Measurements from ENCODE around the gene AFAP1L2. TPM values are rescaled to one million over a fixed set of nuclear protein-coding genes. Genes with fewer than 3 reads are reported as not detected.

Gene AFAP1L2
- total RNA-seq, 1 donor from 2014 or later: 5.3 TPM

DNA sequence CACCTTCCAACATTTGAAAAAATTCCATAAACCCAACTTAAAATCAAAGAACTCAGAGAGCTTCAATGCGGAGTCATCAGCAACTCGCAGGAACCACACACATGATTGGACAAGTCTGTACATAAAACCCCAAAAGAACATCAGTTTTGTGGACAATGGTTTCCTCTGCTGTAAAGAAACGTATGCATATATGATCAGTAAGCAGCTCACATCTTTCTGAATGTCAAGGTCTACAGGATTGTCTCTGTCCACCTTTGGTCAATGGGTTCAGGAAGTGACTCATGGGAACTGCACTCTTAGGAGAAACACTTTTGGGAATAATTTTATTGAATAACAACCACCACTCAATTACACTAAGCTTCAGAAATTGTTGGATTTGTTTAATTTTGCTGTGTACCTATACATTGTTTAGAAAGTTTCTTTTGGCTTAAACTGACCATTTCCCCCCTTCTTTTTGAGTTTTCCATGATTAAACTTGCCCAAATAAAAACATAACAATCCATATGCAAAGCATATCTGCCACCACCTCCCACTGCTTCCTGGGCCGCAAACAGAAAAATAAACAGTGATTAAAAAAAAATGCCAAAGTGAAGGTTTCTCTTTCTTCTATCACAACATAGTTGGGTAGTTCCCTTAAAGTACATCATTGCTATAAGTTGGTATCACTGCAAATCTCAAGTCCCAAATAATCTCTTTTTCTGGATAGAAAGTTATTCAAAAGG lies 27.3 kb upstream of the AFAP1L2 start:
- no peak overlapping the region for H3K27ac ChIP-seq
- intact Hi-C loops (cut with DNase I): no loop called here
- no peaks in the 10 kb centered on the region for H3K4me1 ChIP-seq
- peaks cover 24% of the 10 kb centered on the region for H3K36me3 ChIP-seq
- no peaks in the 10 kb centered on the region for H3K9me3 ChIP-seq
- no peak overlapping the region for H3K4me3 ChIP-seq
- ATAC-seq: no peak
- no peaks in the 10 kb centered on the region for H3K27me3 ChIP-seq (ENCODE audit: low read depth)
- DNase-seq: no peak
- TF ChIP-seq, protein P1, sequence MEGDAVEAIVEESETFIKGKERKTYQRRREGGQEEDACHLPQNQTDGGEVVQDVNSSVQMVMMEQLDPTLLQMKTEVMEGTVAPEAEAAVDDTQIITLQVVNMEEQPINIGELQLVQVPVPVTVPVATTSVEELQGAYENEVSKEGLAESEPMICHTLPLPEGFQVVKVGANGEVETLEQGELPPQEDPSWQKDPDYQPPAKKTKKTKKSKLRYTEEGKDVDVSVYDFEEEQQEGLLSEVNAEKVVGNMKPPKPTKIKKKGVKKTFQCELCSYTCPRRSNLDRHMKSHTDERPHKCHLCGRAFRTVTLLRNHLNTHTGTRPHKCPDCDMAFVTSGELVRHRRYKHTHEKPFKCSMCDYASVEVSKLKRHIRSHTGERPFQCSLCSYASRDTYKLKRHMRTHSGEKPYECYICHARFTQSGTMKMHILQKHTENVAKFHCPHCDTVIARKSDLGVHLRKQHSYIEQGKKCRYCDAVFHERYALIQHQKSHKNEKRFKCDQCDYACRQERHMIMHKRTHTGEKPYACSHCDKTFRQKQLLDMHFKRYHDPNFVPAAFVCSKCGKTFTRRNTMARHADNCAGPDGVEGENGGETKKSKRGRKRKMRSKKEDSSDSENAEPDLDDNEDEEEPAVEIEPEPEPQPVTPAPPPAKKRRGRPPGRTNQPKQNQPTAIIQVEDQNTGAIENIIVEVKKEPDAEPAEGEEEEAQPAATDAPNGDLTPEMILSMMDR (IDR thresholded peaks at IDR 0.05): no peak

DNA sequence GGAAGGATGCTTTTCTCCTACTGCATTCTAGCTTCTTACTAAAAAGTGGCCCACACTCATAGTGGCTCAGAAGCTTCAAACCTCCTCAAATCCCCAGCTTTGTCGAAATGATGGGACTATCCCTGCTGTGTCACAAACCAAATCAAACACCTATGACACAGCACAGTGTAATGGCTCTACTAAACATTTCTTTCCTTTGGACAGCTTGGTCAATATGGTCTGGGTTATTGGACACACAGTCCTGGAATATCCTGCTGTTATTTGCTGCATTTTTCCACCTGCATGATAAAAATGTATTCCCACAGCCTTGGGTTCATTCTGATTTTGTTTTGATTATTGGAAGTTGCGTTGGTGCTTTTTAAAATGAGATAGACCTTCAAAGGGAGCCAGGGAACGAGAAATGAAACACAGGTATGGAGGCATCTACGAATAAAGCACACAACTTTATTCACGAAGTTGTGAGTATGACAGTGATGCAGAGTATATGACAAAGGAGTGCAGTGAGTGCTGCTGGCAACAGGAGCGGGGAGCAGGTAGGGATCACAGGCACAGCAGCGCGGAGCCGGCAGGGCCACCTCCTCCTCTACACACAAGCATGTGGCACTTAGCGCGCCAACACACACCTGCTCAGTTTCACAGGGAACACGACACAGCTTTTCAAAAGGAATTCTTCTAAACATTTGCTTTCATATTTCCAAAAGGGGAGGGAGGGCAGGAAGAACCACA lies 26.5 kb upstream of the AFAP1L2 start:
- no peak for ATAC-seq
- intact Hi-C loops (cut with DNase I): no loop called here

DNA sequence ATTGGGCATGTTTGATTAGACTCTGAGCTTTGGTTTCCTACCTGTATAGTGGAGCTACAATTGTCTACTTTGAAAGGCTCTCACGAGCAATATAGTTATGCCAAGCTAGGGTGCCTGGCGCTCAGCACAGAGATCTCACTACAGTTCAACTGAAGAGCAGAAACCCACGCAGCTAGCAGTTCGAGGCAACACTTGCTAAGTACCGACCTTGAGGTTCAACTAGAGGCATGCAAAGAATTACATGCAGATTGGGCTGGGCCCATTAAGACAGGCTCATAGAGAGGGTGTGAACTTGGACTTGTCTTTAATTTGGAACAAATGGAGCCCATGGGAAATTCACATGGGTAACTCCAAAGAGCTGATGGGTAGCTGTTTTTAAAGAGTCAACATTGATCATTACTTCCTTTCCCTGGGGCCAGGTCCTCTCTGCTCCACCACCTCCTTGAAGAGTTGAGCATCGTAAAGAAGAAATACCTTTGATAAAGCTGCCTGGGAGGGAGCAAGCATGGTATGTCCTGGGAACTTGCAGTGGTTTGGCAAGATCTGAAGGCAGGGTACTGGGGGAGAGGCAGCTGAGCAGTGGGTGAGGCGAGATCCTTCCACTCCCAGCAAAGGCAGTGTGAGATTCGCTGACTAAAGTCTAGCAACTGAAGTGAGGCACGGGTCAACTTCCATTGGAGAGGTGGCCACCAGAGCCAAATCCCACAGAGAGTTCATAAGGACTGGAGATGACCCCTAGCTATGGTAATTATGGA lies 25.5 kb upstream of the AFAP1L2 start:
- TF ChIP-seq, protein P1 (IDR thresholded peaks at IDR 0.05): no peak
- H3K4me3 ChIP-seq: no peak overlapping the region
- ATAC-seq: no peak
- no peaks in the 10 kb centered on the region for H3K27me3 ChIP-seq (ENCODE audit: low read depth)
- DNase-seq: no peak
- no peaks in the 10 kb centered on the region for H3K9me3 ChIP-seq
- peaks cover 6% of the 10 kb centered on the region for H3K36me3 ChIP-seq
- intact Hi-C loops (cut with DNase I): no loop called here
- no peaks in the 10 kb centered on the region for H3K4me1 ChIP-seq
- no peak overlapping the region for H3K27ac ChIP-seq

More for the DNA sequence above, 26.5 kb upstream of the AFAP1L2 start:
- H3K9me3 ChIP-seq: no peaks in the 10 kb centered on the region
- DNase-seq: no peak
- H3K4me1 ChIP-seq: no peaks in the 10 kb centered on the region
- no peaks in the 10 kb centered on the region for H3K27me3 ChIP-seq (ENCODE audit: low read depth)
- no peak overlapping the region for H3K4me3 ChIP-seq
- peaks cover 17% of the 10 kb centered on the region for H3K36me3 ChIP-seq
- TF ChIP-seq, protein P1 (IDR thresholded peaks at IDR 0.05): no peak
- no peak overlapping the region for H3K27ac ChIP-seq

DNA sequence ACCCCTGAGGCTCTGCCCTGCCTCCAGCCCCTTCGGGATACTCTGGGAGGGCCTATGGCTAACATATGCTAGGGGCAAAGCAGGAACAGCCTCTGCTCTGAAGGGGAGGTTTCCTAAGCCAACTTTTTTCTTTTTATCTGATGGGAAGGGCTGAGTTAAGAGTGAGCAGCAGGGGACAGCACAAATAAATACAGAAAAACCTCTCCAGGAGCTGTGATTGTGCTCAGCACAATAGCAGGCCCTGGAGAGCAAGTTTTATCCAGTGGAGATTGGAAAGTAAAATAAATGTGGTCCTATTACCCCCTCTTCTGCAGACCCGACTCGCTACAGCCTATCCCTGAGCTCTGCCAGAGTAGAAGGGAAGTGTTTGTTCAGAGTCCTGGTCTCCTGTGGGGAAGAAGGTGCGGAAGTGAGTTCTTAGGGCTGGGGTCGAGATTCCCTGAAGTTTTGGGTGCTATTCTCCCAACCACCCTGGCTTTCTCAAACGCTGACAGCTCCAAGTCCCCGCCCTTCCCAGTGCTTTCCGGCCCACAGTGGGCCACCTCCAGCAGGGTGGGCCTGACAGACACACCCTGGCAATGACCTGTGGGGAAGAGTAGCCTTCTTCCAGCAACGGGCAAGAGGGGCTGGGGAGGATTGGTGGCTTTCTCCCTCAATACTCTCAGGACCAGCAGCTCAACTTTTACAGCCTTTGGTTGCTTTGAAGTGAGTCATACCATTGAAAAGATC lies 23.0 kb upstream of the AFAP1L2 start:
- Histone ChIP-seq H3K27ac (peak overlapping the region; percentile 33), H3K9me3 (no peaks in the 10 kb centered on the region), H3K4me1 (no peaks in the 10 kb centered on the region), H3K36me3 (no peaks in the 10 kb centered on the region), H3K27me3 (ENCODE audit: low read depth) (no peaks in the 10 kb centered on the region), H3K4me3 (no peak overlapping the region)
- TF ChIP-seq, protein P1 (IDR thresholded peaks at IDR 0.05): no peak
- ATAC-seq: peak; percentile 14 to 20
- intact Hi-C loops (cut with DNase I): no loop called here
- no peak for DNase-seq

DNA sequence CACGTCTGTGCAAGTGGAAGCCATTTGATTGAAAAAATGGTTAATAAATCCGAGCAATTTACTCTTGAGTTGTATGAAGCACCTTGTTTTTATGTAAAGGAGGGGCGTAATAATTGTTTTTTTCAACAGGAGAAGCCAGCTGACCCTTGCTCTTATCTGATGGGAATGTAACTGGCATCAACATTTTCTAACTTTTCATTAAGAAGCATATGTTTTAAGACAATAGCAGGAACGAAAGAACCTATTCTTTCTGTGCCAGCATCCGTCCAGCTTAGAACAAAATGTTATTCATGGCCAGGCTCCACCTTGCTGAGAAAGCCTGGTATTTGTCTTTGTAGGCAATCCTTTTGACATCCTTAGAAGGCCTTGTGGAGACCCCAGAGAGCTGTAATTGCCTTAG lies 22.2 kb upstream of the AFAP1L2 start:
- Histone ChIP-seq H3K27ac (no peak overlapping the region), H3K9me3 (no peaks in the 10 kb centered on the region), H3K4me1 (no peaks in the 10 kb centered on the region), H3K4me3 (no peak overlapping the region), H3K36me3 (no peaks in the 10 kb centered on the region), H3K27me3 (ENCODE audit: low read depth) (no peaks in the 10 kb centered on the region)
- DNase-seq: no peak
- intact Hi-C loops (cut with DNase I): no loop called here
- TF ChIP-seq, protein P1 (IDR thresholded peaks at IDR 0.05): no peak
- no peak for ATAC-seq

Measured in lower lobe of right lung (tissue), 2 donors.